ENCODE data around the gene ANG.
A peak's percentile ranks its signal among the peaks of the same experiment; 100 is the strongest.

ANG gene

GRCh38 chr14:20681348-20682126 lies 7.0 kb upstream of the ANG start:
- Histone ChIP-seq H3K4me1 (ENCODE audit: control insufficient read depth, insufficient read depth, low read length) (no peaks in the 10 kb centered on the region; the same call in 1 of the 2 replicates), H3K36me3 (ENCODE audit: control insufficient read depth in 2 of 2, insufficient read depth in 1 of 2, low read length in 2 of 2) (no peaks in the 10 kb centered on the region), H3K4me3 (ENCODE audit: low read depth, low read length) (peak overlapping the region; percentile 68), H3K27ac (ENCODE audit: extremely low read depth, low read depth, low read length) (peak overlapping the region; percentile 96), H3K9me3 (ENCODE audit: control insufficient read depth, insufficient read depth, low read depth, low read length) (no peaks in the 10 kb centered on the region)
- CTCF ChIA-PET: interaction anchor here (0.7 to 2.9 kb wide), 12 partner anchors 10 to 289 kb away, joined by 3 to 13 read pairs (median 4); partner anchors contain the start of genes APEX1 and OSGEP
- POLR2A ChIA-PET: interaction anchor here (0.7 to 4.8 kb wide), 12 partner anchors 13 to 338 kb away, joined by 3 to 40 read pairs (median 8); partner anchors contain the start of genes APEX1, OSGEP, PARP2 and PIP4P1
- no peak for TF ChIP-seq ZNF510 (tag by site-specific recombination; IDR thresholded peaks at IDR 0.05; ENCODE audit: insufficient replicate concordance)
- TF ChIP-seq ZNF610 (tag by site-specific recombination; IDR thresholded peaks at IDR 0.05; ENCODE audit: borderline replicate concordance): no peak
- no peak for TF ChIP-seq FEZF1 (tag by site-specific recombination; IDR thresholded peaks at IDR 0.05)
- TF ChIP-seq ZFP41 (tag by site-specific recombination; IDR thresholded peaks at IDR 0.05; ENCODE audit: borderline replicate concordance): no peak
- no peak for TF ChIP-seq AEBP2 (tag by site-specific recombination; IDR thresholded peaks at IDR 0.05; ENCODE audit: borderline replicate concordance)
- peak; percentile 87; the same call in 1 of the 2 replicates for TF ChIP-seq ZNF2 (tag by site-specific recombination; IDR thresholded peaks at IDR 0.05)
- no peak for TF ChIP-seq ZNF624 (tag by site-specific recombination; IDR thresholded peaks at IDR 0.05)
- no peak for TF ChIP-seq YY2 (tag by site-specific recombination; IDR thresholded peaks at IDR 0.05)
- TF ChIP-seq ZNF658 (tag by site-specific recombination; IDR thresholded peaks at IDR 0.05): no peak
- peak; percentile 80 for TF ChIP-seq ZBTB17 (tag by site-specific recombination; IDR thresholded peaks at IDR 0.05)
- TF ChIP-seq ZNF707 (tag by site-specific recombination; IDR thresholded peaks at IDR 0.05): no peak
- TF ChIP-seq MEIS1 (CRISPR knock-in tag; IDR thresholded peaks at IDR 0.05; ENCODE audit: borderline replicate concordance): no peak
- TF ChIP-seq ZEB2 (tag by site-specific recombination; IDR thresholded peaks at IDR 0.05): peak; percentile 66
- TF ChIP-seq ZNF202 (tag by site-specific recombination; IDR thresholded peaks at IDR 0.05; ENCODE audit: borderline replicate concordance): no peak
- TF ChIP-seq ZNF112 (tag by site-specific recombination; IDR thresholded peaks at IDR 0.05): no peak
- no peak for TF ChIP-seq KLF16 (tag by site-specific recombination; IDR thresholded peaks at IDR 0.05)
- TF ChIP-seq ZBTB6 (tag by site-specific recombination; IDR thresholded peaks at IDR 0.05): no peak; the same call in 1 of the 2 replicates
- no peak for TF ChIP-seq RBAK (tag by site-specific recombination; IDR thresholded peaks at IDR 0.05)
- TF ChIP-seq ELK4 (IDR thresholded peaks at IDR 0.05; ENCODE audit: borderline replicate concordance, low read depth, low read length): no peak
- 0 out of 2 replicates have a peak, but pooled peaks have one; percentile 38 for TF ChIP-seq ZNF449 (tag by site-specific recombination; IDR thresholded peaks at IDR 0.05)
- TF ChIP-seq CTCF (tag by site-specific recombination; IDR thresholded peaks at IDR 0.05): no peak
- no peak for TF ChIP-seq ZNF645 (tag by site-specific recombination; IDR thresholded peaks at IDR 0.05)
- no peak for TF ChIP-seq REPIN1 (tag by site-specific recombination; IDR thresholded peaks at IDR 0.05; ENCODE audit: low read depth)
- TF ChIP-seq ZNF18 (tag by site-specific recombination; IDR thresholded peaks at IDR 0.05): peak; percentile 24; the same call in 1 of the 2 replicates
- TF ChIP-seq ZNF530 (tag by site-specific recombination; IDR thresholded peaks at IDR 0.05; ENCODE audit: low read depth): no peak
- TF ChIP-seq ZNF776 (tag by site-specific recombination; IDR thresholded peaks at IDR 0.05; ENCODE audit: borderline replicate concordance): no peak
- peak; percentile 76 for TF ChIP-seq ZNF24 (tag by site-specific recombination; IDR thresholded peaks at IDR 0.05)
